ENCODE data around the gene CPVL.

The CPVL gene

DNA sequence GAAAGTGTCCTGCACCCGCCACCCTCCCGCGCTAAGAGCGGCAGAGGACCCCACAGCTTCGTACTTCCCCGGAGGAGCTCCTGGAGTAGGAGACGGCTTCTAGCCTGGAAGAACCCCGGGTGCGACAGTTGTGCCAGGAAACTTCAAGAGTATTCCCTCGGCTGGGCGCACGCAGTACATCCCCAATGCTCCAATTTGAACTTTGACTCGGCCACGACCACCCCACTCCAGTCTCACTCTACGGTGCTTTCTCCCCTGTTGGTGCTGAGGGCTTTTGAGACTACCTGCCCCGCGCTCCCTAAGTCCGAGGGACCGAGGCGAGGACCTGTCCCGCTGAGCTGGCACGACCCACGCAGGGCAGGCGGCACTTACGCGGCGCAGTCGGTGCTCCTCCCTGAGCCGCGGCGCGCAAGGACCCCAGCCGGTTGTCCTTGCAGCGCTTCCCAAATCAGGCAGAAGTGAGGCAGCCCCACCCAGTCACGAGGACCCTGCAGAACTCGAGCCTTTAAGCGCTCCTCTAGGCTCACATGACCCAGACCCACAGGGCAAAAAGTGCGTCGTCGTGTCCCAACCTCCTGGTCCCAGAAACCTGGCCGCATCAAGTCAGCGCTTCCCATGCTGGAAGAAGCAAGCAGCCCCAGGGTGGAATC is at the start of gene CPVL:
Gene CPVL (minus strand): TSS at position 481 of the 650 bp plus-strand sequence. CDS start 25,476 bp downstream, outside the sequence.
- no peak for DNase-seq (ENCODE audit: low read depth in 1 of 2, low spot score in 1 of 2)

DNA sequence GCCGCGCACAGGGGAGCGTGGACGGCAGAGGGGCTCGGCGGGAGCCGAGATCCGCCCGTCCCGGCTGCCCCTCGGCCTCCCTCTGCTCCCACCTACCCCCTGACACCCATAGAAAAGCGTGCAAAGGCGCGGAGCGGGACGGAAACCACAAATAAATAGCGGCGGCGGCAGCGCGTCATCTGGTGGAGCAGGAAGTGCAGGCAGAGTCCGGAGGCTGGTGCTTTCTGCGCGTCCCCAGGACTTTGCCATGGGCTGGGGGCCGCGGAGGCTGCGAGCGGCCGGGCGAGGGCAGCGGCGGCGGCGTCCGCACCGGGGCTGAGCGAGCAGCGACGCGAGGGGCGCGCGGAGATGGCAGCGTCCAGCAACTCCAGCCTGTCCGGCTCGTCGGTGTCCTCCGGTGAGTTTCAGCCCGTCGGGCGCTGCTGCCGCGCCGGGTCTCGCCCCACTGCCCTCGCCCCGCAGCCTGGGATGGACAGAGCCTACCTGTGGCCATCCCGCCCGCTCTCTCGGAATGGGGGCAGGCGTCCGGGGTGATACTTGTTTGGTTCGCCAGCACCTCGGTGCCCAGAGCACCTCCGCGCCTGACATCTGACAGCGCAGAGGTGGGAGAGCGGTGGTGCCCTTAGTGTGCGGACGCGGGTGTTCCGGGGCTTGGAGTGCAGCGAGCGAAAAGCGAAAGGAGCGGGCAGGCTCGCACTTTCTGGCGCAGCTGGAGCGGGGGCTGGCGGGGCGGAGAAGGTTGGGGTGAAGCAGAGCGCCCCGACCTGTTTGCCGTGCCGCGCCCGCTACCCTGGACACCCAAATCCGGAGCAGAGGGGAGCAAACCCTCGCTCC is 48.5 kb upstream of the CPVL start, which contains the start of gene CHN2:
Gene CHN2 (plus strand): TSS at position 182 of the 834 bp plus-strand sequence.
- DNase-seq (ENCODE audit: low read depth in 1 of 2, low spot score in 1 of 2) = peak; percentile 11 to 29

- no peak for DNase-seq (ENCODE audit: low read depth in 1 of 2, low spot score in 1 of 2)
These were observed 47.9 kb upstream of the CPVL start for GRCh38 chr7:29194206-29194593.

DNA sequence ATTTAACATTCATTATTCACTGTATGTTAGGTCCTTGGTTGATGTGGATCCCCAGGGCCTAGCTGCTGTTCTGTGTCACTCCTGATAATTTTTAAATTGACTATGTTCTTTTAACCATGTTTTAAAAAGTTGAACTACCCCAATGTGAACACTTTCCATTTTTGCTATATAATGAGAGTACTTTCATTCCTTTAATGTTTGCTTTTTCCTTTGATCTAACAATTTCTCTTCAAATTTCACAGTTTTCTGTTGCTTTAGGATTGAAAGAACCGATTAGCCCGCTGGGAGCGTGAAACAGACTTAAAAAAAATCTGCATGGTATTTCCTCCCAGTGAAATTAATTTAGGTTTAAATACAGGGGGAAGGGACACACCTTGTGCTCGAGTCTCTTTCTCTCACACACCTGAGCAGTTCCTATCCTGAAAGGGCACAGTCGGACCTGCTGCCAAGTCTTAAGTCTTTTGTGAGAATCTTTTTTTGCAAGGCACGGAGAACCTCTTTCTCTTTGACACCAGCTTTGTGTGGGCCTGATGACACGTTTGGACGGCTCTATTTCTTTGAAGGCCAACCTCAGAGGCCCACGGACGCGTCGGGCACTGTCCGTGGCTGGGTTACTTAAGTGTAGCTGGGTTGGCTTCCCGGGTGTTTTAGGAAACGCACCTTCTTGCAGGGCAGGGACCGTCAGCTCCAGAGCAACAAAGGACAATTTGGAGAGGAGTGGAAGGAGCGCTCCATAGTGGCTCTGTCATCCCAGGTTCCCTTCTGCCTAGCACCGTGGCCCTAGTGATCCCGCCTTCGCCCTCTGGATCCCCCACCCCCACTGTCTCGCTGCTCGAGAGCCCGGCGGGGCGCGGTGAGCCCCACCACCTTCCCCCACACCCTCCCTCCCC is 47.2 kb upstream of the CPVL start:
- no peak for DNase-seq (ENCODE audit: low read depth in 1 of 2, low spot score in 1 of 2)

DNA sequence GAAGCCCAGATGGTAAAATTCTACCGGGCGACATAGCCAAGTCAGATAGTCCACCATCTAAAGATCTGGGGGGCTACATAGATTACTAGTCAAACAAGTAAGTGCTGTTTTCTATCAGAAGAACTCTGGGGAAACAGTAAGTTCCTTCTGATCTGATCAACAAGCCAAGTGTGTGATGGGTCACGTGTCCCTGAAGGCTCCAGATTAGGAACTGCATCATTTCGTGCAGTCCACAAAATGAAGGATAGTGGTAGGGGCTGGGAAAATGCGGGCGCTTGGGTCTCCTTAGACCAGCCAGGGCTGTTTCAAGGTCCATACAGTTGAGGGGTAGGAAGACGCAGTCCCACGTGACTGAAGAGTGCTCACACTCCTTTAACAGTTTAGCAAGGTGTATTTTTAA is 46.5 kb upstream of the CPVL start:
- DNase-seq (ENCODE audit: low read depth in 1 of 2, low spot score in 1 of 2) = no peak

- DNase-seq (ENCODE audit: low read depth in 1 of 2, low spot score in 1 of 2) = no peak
These were observed 46.0 kb upstream of the CPVL start for GRCh38 chr7:29192323-29192722.

- no peak for DNase-seq (ENCODE audit: low read depth in 1 of 2, low spot score in 1 of 2)
These were observed 44.2 kb upstream of the CPVL start for GRCh38 chr7:29190349-29191045.

GRCh38 chr7:29189743-29190201 is 43.4 kb upstream of the CPVL start:
- peak; percentile 12 to 29 for DNase-seq (ENCODE audit: low read depth in 1 of 2, low spot score in 1 of 2)

DNA sequence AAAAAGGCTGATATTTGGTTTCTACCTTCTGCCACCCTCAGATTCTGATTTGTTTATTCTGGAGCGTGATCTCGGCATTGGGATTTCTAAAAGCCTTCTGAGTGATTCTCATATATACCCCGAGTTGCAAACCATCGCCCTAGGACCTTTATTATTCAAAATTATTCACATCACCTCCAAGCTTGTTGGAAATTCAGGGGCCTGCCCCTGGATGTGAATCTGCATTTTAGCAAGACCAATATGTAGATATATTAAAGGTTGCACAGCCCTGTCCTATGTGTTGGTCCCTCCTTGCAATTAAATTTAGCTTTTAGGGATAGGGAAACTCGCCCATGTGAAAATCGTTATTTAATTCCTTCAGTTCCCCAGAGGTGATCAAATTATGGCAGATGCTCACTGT is 39.3 kb upstream of the CPVL start:
- DNase-seq (ENCODE audit: low read depth in 1 of 2, low spot score in 1 of 2) = no peak

GRCh38 chr7:29184599-29184998 is 38.3 kb upstream of the CPVL start:
- no peak for DNase-seq (ENCODE audit: low read depth in 1 of 2, low spot score in 1 of 2)

DNA sequence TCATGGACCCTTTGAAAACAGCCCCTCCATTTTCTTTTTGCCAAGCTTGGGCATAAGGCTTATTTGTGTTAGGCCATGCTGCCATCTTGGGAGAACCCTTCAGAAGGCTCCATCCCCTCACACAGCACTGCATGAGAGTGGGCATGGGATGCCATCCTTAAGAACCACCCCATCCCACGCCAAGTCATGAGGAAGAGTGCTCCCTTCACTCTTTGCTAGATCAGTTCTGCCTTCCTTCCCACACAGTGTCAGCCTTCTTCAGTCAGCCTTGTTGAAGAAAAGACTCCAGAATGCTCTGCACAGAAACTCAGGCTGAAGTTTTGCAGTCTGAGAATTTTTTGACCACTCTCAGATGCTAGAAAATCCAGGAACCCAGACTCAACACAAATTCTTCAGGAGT is 32.8 kb upstream of the CPVL start:
- DNase-seq (ENCODE audit: low read depth in 1 of 2, low spot score in 1 of 2) = no peak

GRCh38 chr7:29177963-29178600 is 31.7 kb upstream of the CPVL start:
- DNase-seq (ENCODE audit: low read depth in 1 of 2, low spot score in 1 of 2) = no peak

- DNase-seq (ENCODE audit: low read depth in 1 of 2, low spot score in 1 of 2) = no peak
These were observed 27.1 kb upstream of the CPVL start for GRCh38 chr7:29173458-29173857.

DNA sequence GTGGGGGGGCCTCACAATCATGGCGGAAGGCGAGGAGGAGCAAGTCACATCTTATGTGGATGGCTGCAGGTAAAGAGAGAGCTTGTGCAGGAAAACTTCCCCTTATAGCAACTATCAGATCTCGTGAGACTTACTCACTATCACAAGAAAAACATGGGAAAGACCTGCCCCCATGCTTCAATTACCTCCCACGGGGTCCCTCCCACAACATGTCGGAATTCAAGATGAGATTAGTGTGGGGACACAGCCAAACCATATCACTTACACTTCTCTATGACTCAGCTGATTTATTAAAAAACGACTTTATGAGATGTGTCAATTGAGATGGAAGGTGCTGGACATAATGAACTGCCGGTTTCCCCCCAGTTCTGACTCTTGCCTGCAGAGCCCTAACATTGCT is 24.4 kb upstream of the CPVL start:
- no peak for DNase-seq (ENCODE audit: low read depth in 1 of 2, low spot score in 1 of 2)

DNA sequence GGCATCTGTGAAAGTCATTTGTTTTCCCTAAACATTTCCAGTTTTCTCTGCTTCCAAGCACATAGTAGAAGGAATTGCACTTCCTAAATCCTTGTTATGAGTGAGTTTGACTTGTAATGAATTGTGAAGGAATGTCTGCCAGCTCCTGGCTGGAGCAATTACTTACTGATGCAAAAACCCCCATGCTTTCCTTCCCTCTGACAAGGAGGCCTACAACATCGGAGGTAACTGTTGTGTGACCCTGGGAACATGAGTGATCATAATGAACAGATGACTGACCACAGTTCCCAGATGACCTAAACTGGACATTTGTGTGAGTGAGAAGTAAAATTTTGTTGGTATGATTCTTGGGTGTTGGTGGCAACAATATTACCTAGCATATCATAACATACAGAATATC is 21.4 kb upstream of the CPVL start:
- no peak for DNase-seq (ENCODE audit: low read depth in 1 of 2, low spot score in 1 of 2)

DNA sequence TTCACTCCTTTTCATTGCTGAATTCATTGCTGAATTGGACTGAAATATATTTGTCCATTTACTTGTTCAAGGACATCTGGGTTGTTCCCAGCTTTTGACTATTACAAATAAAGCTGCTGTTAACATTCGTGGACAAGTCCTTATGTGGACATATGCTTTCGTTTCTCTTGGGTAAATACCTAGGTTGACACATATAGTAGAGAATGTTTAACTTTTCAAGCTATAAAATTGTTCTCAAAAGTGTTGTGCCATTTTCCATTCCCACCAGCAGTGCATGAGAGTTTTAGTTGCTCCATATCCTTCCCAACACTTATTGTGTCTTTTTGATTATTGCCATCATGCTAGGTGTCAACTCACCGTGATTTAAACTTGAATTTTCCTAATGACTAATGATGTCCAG is 17.5 kb upstream of the CPVL start:
- no peak for DNase-seq (ENCODE audit: low read depth in 1 of 2, low spot score in 1 of 2)

GRCh38 chr7:29162577-29162976 is 16.2 kb upstream of the CPVL start:
- DNase-seq (ENCODE audit: low read depth in 1 of 2, low spot score in 1 of 2) = no peak

GRCh38 chr7:29161231-29161630 is 14.9 kb upstream of the CPVL start:
- no peak for DNase-seq (ENCODE audit: low read depth in 1 of 2, low spot score in 1 of 2)

GRCh38 chr7:29160080-29160479 is 13.7 kb upstream of the CPVL start:
- no peak for DNase-seq (ENCODE audit: low read depth in 1 of 2, low spot score in 1 of 2)

GRCh38 chr7:29158795-29159423 is 12.6 kb upstream of the CPVL start:
- no peak for DNase-seq (ENCODE audit: low read depth in 1 of 2, low spot score in 1 of 2)

Measured in activated T-helper 1 cell treated with anti-CD3 and anti-CD28 coated beads, Interleukin-2, amount 50 U/mL, for 16 hours (primary cell).